ENCODE data around the gene DEFB124. TPM values are rescaled to one million over a fixed set of nuclear protein-coding genes. Genes with fewer than 3 reads are reported as not detected.
"Not testable (repeated sequence)": the region's sequence is repeated elsewhere in the genome, so short reads cannot be mapped to it uniquely, and the experiment has no call there.

Gene DEFB124
- total RNA-seq, 1 experiment from 2014 or later, result not detected

- DNase-seq (ENCODE audit: low spot score), result no peak
- in situ Hi-C loops (cut with HindIII; ENCODE audit: low sequenced_read_pairs), result no loop called here
These were observed 19.2 kb upstream of the DEFB124 start for GRCh38 chr20:31494131-31494530.

GRCh38 chr20:31490752-31491151 lies 15.8 kb upstream of the DEFB124 start:
- in situ Hi-C loops (cut with HindIII; ENCODE audit: low sequenced_read_pairs), result no loop called here
- no peak for DNase-seq (ENCODE audit: low spot score)

GRCh38 chr20:31489152-31489551 lies 14.2 kb upstream of the DEFB124 start:
- no peak for DNase-seq (ENCODE audit: low spot score)
- in situ Hi-C loops (cut with HindIII; ENCODE audit: low sequenced_read_pairs), result no loop called here

GRCh38 chr20:31488115-31488514 lies 13.2 kb upstream of the DEFB124 start:
- in situ Hi-C loops (cut with HindIII; ENCODE audit: low sequenced_read_pairs), result no loop called here
- no peak for DNase-seq (ENCODE audit: low spot score)

- in situ Hi-C loops (cut with HindIII; ENCODE audit: low sequenced_read_pairs), result no loop called here
- no peak for DNase-seq (ENCODE audit: low spot score)
These were observed 10.8 kb upstream of the DEFB124 start for GRCh38 chr20:31485450-31486339.

- DNase-seq (ENCODE audit: low spot score), result no peak
- in situ Hi-C loops (cut with HindIII; ENCODE audit: low sequenced_read_pairs), result no loop called here
These were observed 9.1 kb upstream of the DEFB124 start for GRCh38 chr20:31484001-31484400.

- in situ Hi-C loops (cut with HindIII; ENCODE audit: low sequenced_read_pairs), result no loop called here
- DNase-seq (ENCODE audit: low spot score), result no peak
These were observed 1.8 kb upstream of the DEFB124 start for GRCh38 chr20:31476643-31477215.

GRCh38 chr20:31476294-31476585 lies 1.3 kb upstream of the DEFB124 start:
- in situ Hi-C loops (cut with HindIII; ENCODE audit: low sequenced_read_pairs), result no loop called here
- DNase-seq (ENCODE audit: low spot score), result no peak

GRCh38 chr20:31475472-31476293 lies 756 bp upstream of the DEFB124 start:
- no peak for DNase-seq (ENCODE audit: low spot score)
- in situ Hi-C loops (cut with HindIII; ENCODE audit: low sequenced_read_pairs), result no loop called here

GRCh38 chr20:31474097-31474436 lies 860 bp downstream of the DEFB124 start:
- DNase-seq (ENCODE audit: low spot score), result no peak
- in situ Hi-C loops (cut with HindIII; ENCODE audit: low sequenced_read_pairs), result no loop called here

GRCh38 chr20:31473331-31474096 lies 1.4 kb downstream of the DEFB124 start:
- in situ Hi-C loops (cut with HindIII; ENCODE audit: low sequenced_read_pairs), result no loop called here
- no peak for DNase-seq (ENCODE audit: low spot score)

- no peak for DNase-seq (ENCODE audit: low spot score)
- in situ Hi-C loops (cut with HindIII; ENCODE audit: low sequenced_read_pairs), result no loop called here
These were observed 2.3 kb downstream of the DEFB124 start for GRCh38 chr20:31472395-31473330.

- DNase-seq (ENCODE audit: low spot score); in situ Hi-C loops (cut with HindIII; ENCODE audit: low sequenced_read_pairs): not testable (repeated sequence)
These were observed 4.0 kb downstream of the DEFB124 start for GRCh38 chr20:31470946-31471345.

GRCh38 chr20:31454361-31454760 lies 20.6 kb downstream of the DEFB124 start:
- in situ Hi-C loops (cut with HindIII; ENCODE audit: low sequenced_read_pairs), result no loop called here
- DNase-seq (ENCODE audit: low spot score), result no peak

GRCh38 chr20:31452575-31452974 lies 22.4 kb downstream of the DEFB124 start:
- DNase-seq (ENCODE audit: low spot score), result no peak
- in situ Hi-C loops (cut with HindIII; ENCODE audit: low sequenced_read_pairs), result no loop called here

GRCh38 chr20:31449511-31450414 lies 25.2 kb downstream of the DEFB124 start:
- DNase-seq (ENCODE audit: low spot score), result no peak
- in situ Hi-C loops (cut with HindIII; ENCODE audit: low sequenced_read_pairs), result loop anchor here (5.0 kb wide), 1 partner anchor 48 kb away; no protein-coding TSS in a partner anchor

- no peak for DNase-seq (ENCODE audit: low spot score)
- in situ Hi-C loops (cut with HindIII; ENCODE audit: low sequenced_read_pairs), result loop anchor here (5.0 kb wide), 1 partner anchor 51 kb away; no protein-coding TSS in a partner anchor
These were observed 28.7 kb downstream of the DEFB124 start for GRCh38 chr20:31446084-31446819.

Measured in G401 (cell line).